Right lobe of liver (tissue), 6 donors: ENCODE results near the gene MEF2C. TPM values are rescaled to one million over a fixed set of nuclear protein-coding genes. Genes with fewer than 3 reads are reported as not detected.
"Not testable (repeated sequence)": the region's sequence is repeated elsewhere in the genome, so short reads cannot be mapped to it uniquely, and the experiment has no call there.

Experiments
- ATAC-seq, 4 donors: fragments of 200-7000 bp; cut with Tn5 transposase; one replicate each; pipeline ENCODE4 v1.9.1; 2020; ENCODE audit warnings: mild to moderate bottlenecking in 4 of 4, moderate library complexity in 4 of 4
- DNase-seq, 3 donors: peaks; one replicate each; pipeline ENCODE4 v3.0.0-alpha.2; 2020
- H3K27ac ChIP-seq, 3 donors: fragments of 200-600 bp; one replicate each; pipeline ENCODE4 v1.8.0; 2022
- H3K27me3 ChIP-seq, 2 donors: fragments of 200-600 bp; one replicate each; pipeline ENCODE4 v1.8.0; 2022
- H3K36me3 ChIP-seq, 4 donors: fragments of 200-600 bp; sonication (generic) in 1 of 4; one replicate each; pipeline versions ENCODE4 v1.5.1 to v1.8.0; 2017 to 2022; ENCODE audit warnings: control low read depth in 1 of 4
- H3K4me1 ChIP-seq, 4 donors: fragments of 200-600 bp; sonication (generic) in 1 of 4; one replicate each; pipeline versions ENCODE4 v1.5.1 to v1.8.0; 2017 to 2022; ENCODE audit warnings: control low read depth in 1 of 4
- H3K4me3 ChIP-seq, 3 donors: fragments of 200-600 bp; one replicate each; pipeline ENCODE4 v1.8.0; 2022
- H3K9me3 ChIP-seq, 4 donors: fragments of 200-600 bp; sonication (generic) in 1 of 4; one replicate each; pipeline versions ENCODE4 v1.5.1 to v1.8.0; 2017 to 2022; ENCODE audit warnings: control low read depth in 1 of 4
- CTCF ChIP-seq, 4 donors: fragments of 200-600 bp in 3 of 4; fragments of 450-650 bp in 1 of 4; IDR thresholded peaks; one replicate each; pipeline versions ENCODE4 v1.5.1 to v1.8.0; 2016 to 2022; ENCODE audit warnings: antibody characterized with exemption in 4 of 4, mild to moderate bottlenecking in 2 of 4
- POLR2A ChIP-seq: fragments of 450-650 bp; IDR thresholded peaks from one replicate; pipeline ENCODE4 v1.6.1; 2017; ENCODE audit warnings: antibody characterized with exemption, mild to moderate bottlenecking
- WGBS: methylation state at CpG from one replicate; pipeline ENCODE4 v1.1.6; 2018; ENCODE audit warnings: low coverage, low lambda C conversion rate; ENCODE audit not compliant: insufficient coverage; ENCODE audit errors: missing lambda C conversion rate; 5-methylcytosine and 5-hydroxymethylcytosine counted together
- intact Hi-C, 2 donors: fragments of 100-400 bp; cut with DNase I; formaldehyde crosslinking; loops; one replicate each; pipeline versions ENCODE4 v1.11.2 to v1.14.1; 2022
- total RNA-seq, 6 experiments: library from RNA; depleted of rRNA in 2 of 6; stranded (reverse); fragments of >200 nt in 2 of 6; fragmentation: NEBNext Ultra II Directional in 3 of 6; extraction: Animal tissue kit (Norgen Biotek cat#: 25700) in 3 of 6; gene quantifications; one replicate each; pipeline versions ENCODE4 v1.1.0 to v1.2.4, GENCODE V29; 2016 to 2023
- donor health status: DM: no; HTN: yes; CAD: no.
- donor health status: DM: no; HTN: no; CAD: no.
- donor health status: DM: no; HTN: no; CAD: no.
- donor health status: DM: no; HTN: yes; CAD: no.
- donor health status: DM: no; HTN: yes; CAD: no.

Gene MEF2C
- total RNA-seq, 6 experiments from 2014 or later = 4.4 to 19.4 (median 6.4) TPM

GRCh38 chr5:88804444-88804843 lies 78.5 kb downstream of the MEF2C start:
- H3K27me3 ChIP-seq = no peaks in the 10 kb centered on the region
- no peak overlapping the region for H3K27ac ChIP-seq
- H3K4me3 ChIP-seq = no peak overlapping the region
- no peaks in the 10 kb centered on the region for H3K36me3 ChIP-seq
- no peaks in the 10 kb centered on the region for H3K9me3 ChIP-seq
- ATAC-seq (no peak), DNase-seq (no peak)
- TF ChIP-seq POLR2A (no peak), CTCF (IDR thresholded peaks at IDR 0.05) (no peak)
- 90% methylated on average over 8 of the region's 11 CpGs for WGBS
- intact Hi-C loops = no loop called here
- H3K4me1 ChIP-seq = no peaks in the 10 kb centered on the region

- Histone ChIP-seq H3K4me1 (no peaks in the 10 kb centered on the region), H3K9me3 (no peaks in the 10 kb centered on the region), H3K4me3 (no peak overlapping the region), H3K27ac (no peak overlapping the region), H3K36me3 (no peaks in the 10 kb centered on the region), H3K27me3 (no peaks in the 10 kb centered on the region)
- TF ChIP-seq CTCF (IDR thresholded peaks at IDR 0.05) (no peak), POLR2A (no peak)
- ATAC-seq (no peak), DNase-seq (no peak)
- intact Hi-C loops = no loop called here
- WGBS = 47% methylated on average over 1 of the region's 1 CpG
Observed at GRCh38 chr5:88803309-88803708, 79.7 kb downstream of the MEF2C start.

- 71% methylated on average over 1 of the region's 2 CpGs for WGBS
- DNase-seq = no peak
Observed at GRCh38 chr5:88799938-88800535, 82.9 kb downstream of the MEF2C start.

GRCh38 chr5:88798933-88799332 lies 84.1 kb downstream of the MEF2C start:
- ATAC-seq, H3K9me3 ChIP-seq, H3K27ac ChIP-seq, H3K4me1 ChIP-seq, DNase-seq, H3K27me3 ChIP-seq, H3K4me3 ChIP-seq, intact Hi-C loops, H3K36me3 ChIP-seq: not testable (repeated sequence)
- WGBS = no CpG with 5 or more reads among the region's 7 CpGs

More at GRCh38 chr5:88799938-88800535, 82.9 kb downstream of the MEF2C start:
- no peak overlapping the region for H3K27ac ChIP-seq
- no peaks in the 10 kb centered on the region for H3K27me3 ChIP-seq
- ATAC-seq = no peak
- TF ChIP-seq POLR2A = no peak
- no peak for TF ChIP-seq CTCF (IDR thresholded peaks at IDR 0.05)
- no peak overlapping the region for H3K4me3 ChIP-seq
- intact Hi-C loops = no loop called here
- H3K36me3 ChIP-seq = no peaks in the 10 kb centered on the region
- no peaks in the 10 kb centered on the region for H3K4me1 ChIP-seq
- no peaks in the 10 kb centered on the region for H3K9me3 ChIP-seq

- H3K4me1 ChIP-seq, H3K27ac ChIP-seq, H3K9me3 ChIP-seq, H3K4me3 ChIP-seq, H3K36me3 ChIP-seq, DNase-seq, H3K27me3 ChIP-seq, ATAC-seq, intact Hi-C loops: not testable (repeated sequence)
- WGBS = 59% methylated on average over 3 of the region's 3 CpGs
Observed at GRCh38 chr5:88793797-88794196, 89.2 kb downstream of the MEF2C start.
